ENCODE data around the gene KDM3A. TPM values are rescaled to one million over a fixed set of nuclear protein-coding genes. Genes with fewer than 3 reads are reported as not detected.

Gene KDM3A
- total RNA-seq, 1 experiment from 2014 or later: 52.4 TPM

GRCh38 chr2:86411396-86411795, 29.8 kb upstream of the KDM3A start:
- H3K36me3 ChIP-seq (ENCODE audit: control insufficient read depth, insufficient read depth, low read length): no peaks in the 10 kb centered on the region
- H3K27me3 ChIP-seq (replicated peaks; ENCODE audit: control insufficient read depth, insufficient read depth, low read length): no peaks in the 10 kb centered on the region
- ChIA-PET CTCF (no interaction called here), POLR2A (no interaction called here)
- no peak for DNase-seq
- no peaks in the 10 kb centered on the region for H3K9me3 ChIP-seq
- peaks cover 20% of the 10 kb centered on the region for H3K9me3 Mint-ChIP-seq (ENCODE audit: unreplicated experiment)
- intact Hi-C loops (cut with micrococcal nuclease; ENCODE audit: unreplicated experiment): no loop called here
- no peak overlapping the region for H3K27ac Mint-ChIP-seq (ENCODE audit: unreplicated experiment)
- H3K4me3 Mint-ChIP-seq (ENCODE audit: unreplicated experiment): no peak overlapping the region
- H3K27me3 Mint-ChIP-seq (ENCODE audit: insufficient read depth, unreplicated experiment): peaks cover 8% of the 10 kb centered on the region
- H3K4me1 Mint-ChIP-seq (ENCODE audit: low read depth, unreplicated experiment): no peaks in the 10 kb centered on the region
- H3K4me3 ChIP-seq (ENCODE audit: low read depth, low read length): no peak overlapping the region
- H3K36me3 Mint-ChIP-seq (ENCODE audit: insufficient read depth, unreplicated experiment): no peaks in the 10 kb centered on the region
- no TSS peak for BruUV-seq (replicated peaks)
- no peaks in the 10 kb centered on the region for H3K4me1 ChIP-seq
- no peak for TF ChIP-seq CTCF (IDR thresholded peaks at IDR 0.05; ENCODE audit: insufficient read depth in 1 of 2, low read depth in 1 of 2, low read length in 1 of 2, severe bottlenecking in 1 of 2, unreplicated experiment in 1 of 2)

- Histone ChIP-seq H3K4me1 (no peaks in the 10 kb centered on the region), H3K36me3 (ENCODE audit: control insufficient read depth, insufficient read depth, low read length) (no peaks in the 10 kb centered on the region), H3K4me3 (ENCODE audit: low read depth, low read length) (no peak overlapping the region), H3K9me3 (no peaks in the 10 kb centered on the region), H3K27me3 (replicated peaks; ENCODE audit: control insufficient read depth, insufficient read depth, low read length) (no peaks in the 10 kb centered on the region)
- no peak overlapping the region for H3K27ac Mint-ChIP-seq (ENCODE audit: unreplicated experiment)
- peaks cover 8% of the 10 kb centered on the region for H3K27me3 Mint-ChIP-seq (ENCODE audit: insufficient read depth, unreplicated experiment)
- H3K36me3 Mint-ChIP-seq (ENCODE audit: insufficient read depth, unreplicated experiment): no peaks in the 10 kb centered on the region
- POLR2A ChIA-PET: no interaction called here
- H3K4me1 Mint-ChIP-seq (ENCODE audit: low read depth, unreplicated experiment): no peaks in the 10 kb centered on the region
- intact Hi-C loops (cut with micrococcal nuclease; ENCODE audit: unreplicated experiment): no loop called here
- CTCF ChIA-PET: no interaction called here
- TF ChIP-seq CTCF (IDR thresholded peaks at IDR 0.05; ENCODE audit: insufficient read depth in 1 of 2, low read depth in 1 of 2, low read length in 1 of 2, severe bottlenecking in 1 of 2, unreplicated experiment in 1 of 2): no peak
- BruUV-seq (replicated peaks): no TSS peak
- no peak overlapping the region for H3K4me3 Mint-ChIP-seq (ENCODE audit: unreplicated experiment)
- peaks cover 20% of the 10 kb centered on the region for H3K9me3 Mint-ChIP-seq (ENCODE audit: unreplicated experiment)
- DNase-seq: no peak
Measured at GRCh38 chr2:86412007-86412406, 29.2 kb upstream of the KDM3A start.

- Mint-ChIP-seq H3K4me1 (ENCODE audit: low read depth, unreplicated experiment) (no peaks in the 10 kb centered on the region), H3K27me3 (ENCODE audit: insufficient read depth, unreplicated experiment) (peaks cover 11% of the 10 kb centered on the region), H3K9me3 (ENCODE audit: unreplicated experiment) (peaks cover 20% of the 10 kb centered on the region), H3K27ac (ENCODE audit: unreplicated experiment) (no peak overlapping the region), H3K4me3 (ENCODE audit: unreplicated experiment) (no peak overlapping the region), H3K36me3 (ENCODE audit: insufficient read depth, unreplicated experiment) (no peaks in the 10 kb centered on the region)
- H3K4me1 ChIP-seq: no peaks in the 10 kb centered on the region
- BruUV-seq (replicated peaks): no TSS peak
- no peaks in the 10 kb centered on the region for H3K36me3 ChIP-seq (ENCODE audit: control insufficient read depth, insufficient read depth, low read length)
- TF ChIP-seq CTCF (IDR thresholded peaks at IDR 0.05; ENCODE audit: insufficient read depth in 1 of 2, low read depth in 1 of 2, low read length in 1 of 2, severe bottlenecking in 1 of 2, unreplicated experiment in 1 of 2): no peak
- POLR2A ChIA-PET: no interaction called here
- no peak overlapping the region for H3K4me3 ChIP-seq (ENCODE audit: low read depth, low read length)
- H3K9me3 ChIP-seq: no peaks in the 10 kb centered on the region
- no peaks in the 10 kb centered on the region for H3K27me3 ChIP-seq (replicated peaks; ENCODE audit: control insufficient read depth, insufficient read depth, low read length)
- CTCF ChIA-PET: no interaction called here
- intact Hi-C loops (cut with micrococcal nuclease; ENCODE audit: unreplicated experiment): no loop called here
- no peak for DNase-seq
Measured at GRCh38 chr2:86413296-86414094, 27.7 kb upstream of the KDM3A start.

Measured in Caco-2 (cell line).